IPS-15b (cell line): ENCODE measurements around the gene CLDN5.

Experiments used
- H3K27me3 ChIP-seq: one replicate; pipeline ENCODE4 v1.6.1; 2013; ENCODE audit warnings: low read length; ENCODE audit not compliant: control insufficient read depth, insufficient read depth
- H3K36me3 ChIP-seq: one replicate; pipeline ENCODE4 v1.6.1; 2013; ENCODE audit warnings: low read length; ENCODE audit not compliant: control insufficient read depth, insufficient read depth
- H3K4me1 ChIP-seq: one replicate; pipeline ENCODE4 v1.6.1; 2013; ENCODE audit warnings: mild to moderate bottlenecking, low read length; ENCODE audit not compliant: control insufficient read depth, insufficient read depth
- H3K4me3 ChIP-seq: one replicate; pipeline ENCODE4 v1.5.1; 2013; ENCODE audit warnings: low read depth, low read length
- H3K9ac ChIP-seq: one replicate; pipeline ENCODE4 v1.6.1; 2013; ENCODE audit warnings: low read depth, mild to moderate bottlenecking, low read length
- H3K9me3 ChIP-seq: one replicate; pipeline ENCODE4 v1.6.1; 2013; ENCODE audit warnings: mild to moderate bottlenecking, low read length; ENCODE audit not compliant: control insufficient read depth, insufficient read depth

CLDN5 gene

GRCh38 chr22:19527321-19527721, 3.1 kb upstream of the CLDN5 start:
- peaks cover 19% of the 10 kb centered on the region for H3K27me3 ChIP-seq
- H3K4me3 ChIP-seq: no peak overlapping the region

GRCh38 chr22:19526702-19527111, 2.5 kb upstream of the CLDN5 start:
- Histone ChIP-seq H3K36me3 (no peaks in the 10 kb centered on the region), H3K27me3 (peaks cover 24% of the 10 kb centered on the region), H3K4me1 (peaks cover 4% of the 10 kb centered on the region), H3K4me3 (no peak overlapping the region), H3K9ac (no peak overlapping the region), H3K9me3 (no peaks in the 10 kb centered on the region)

More at GRCh38 chr22:19527321-19527721, 3.1 kb upstream of the CLDN5 start:
- H3K36me3 ChIP-seq: no peaks in the 10 kb centered on the region
- no peaks in the 10 kb centered on the region for H3K9me3 ChIP-seq
- H3K9ac ChIP-seq: no peak overlapping the region
- peaks cover 2% of the 10 kb centered on the region for H3K4me1 ChIP-seq

GRCh38 chr22:19526076-19526701, 2.0 kb upstream of the CLDN5 start:
- H3K4me1 ChIP-seq: peaks cover 4% of the 10 kb centered on the region
- H3K36me3 ChIP-seq: peaks cover 3% of the 10 kb centered on the region
- H3K27me3 ChIP-seq: peaks cover 24% of the 10 kb centered on the region
- no peak overlapping the region for H3K4me3 ChIP-seq
- no peak overlapping the region for H3K9ac ChIP-seq
- no peaks in the 10 kb centered on the region for H3K9me3 ChIP-seq

GRCh38 chr22:19525666-19526065, 1.5 kb upstream of the CLDN5 start:
- Histone ChIP-seq H3K27me3 (peaks cover 24% of the 10 kb centered on the region), H3K9ac (no peak overlapping the region), H3K36me3 (peaks cover 3% of the 10 kb centered on the region), H3K4me3 (no peak overlapping the region), H3K9me3 (no peaks in the 10 kb centered on the region), H3K4me1 (peaks cover 4% of the 10 kb centered on the region)

- peaks cover 24% of the 10 kb centered on the region for H3K27me3 ChIP-seq
- peak overlapping the region; percentile 66 for H3K4me3 ChIP-seq
Observed at GRCh38 chr22:19525116-19525660, 978 bp upstream of the CLDN5 start.

GRCh38 chr22:19523240-19524169, 705 bp downstream of the CLDN5 start:
- H3K9me3 ChIP-seq: no peaks in the 10 kb centered on the region

More at GRCh38 chr22:19525116-19525660, 978 bp upstream of the CLDN5 start:
- peaks cover 4% of the 10 kb centered on the region for H3K4me1 ChIP-seq
- no peaks in the 10 kb centered on the region for H3K9me3 ChIP-seq
- no peak overlapping the region for H3K9ac ChIP-seq
- peaks cover 3% of the 10 kb centered on the region for H3K36me3 ChIP-seq

GRCh38 chr22:19522881-19523239, 1.4 kb downstream of the CLDN5 start:
- Histone ChIP-seq H3K36me3 (peaks cover 3% of the 10 kb centered on the region), H3K9me3 (no peaks in the 10 kb centered on the region), H3K9ac (no peak overlapping the region), H3K27me3 (peaks cover 24% of the 10 kb centered on the region), H3K4me1 (peaks cover 4% of the 10 kb centered on the region), H3K4me3 (peak overlapping the region; percentile 66)

More at GRCh38 chr22:19523240-19524169, 705 bp downstream of the CLDN5 start:
- H3K27me3 ChIP-seq: peaks cover 24% of the 10 kb centered on the region
- peak overlapping the region; percentile 66 for H3K4me3 ChIP-seq
- peaks cover 4% of the 10 kb centered on the region for H3K4me1 ChIP-seq
- H3K36me3 ChIP-seq: peaks cover 3% of the 10 kb centered on the region
- peak overlapping the region; percentile 16 for H3K9ac ChIP-seq

- Histone ChIP-seq H3K9me3 (no peaks in the 10 kb centered on the region), H3K4me3 (peak overlapping the region; percentile 66), H3K4me1 (peaks cover 4% of the 10 kb centered on the region), H3K27me3 (peaks cover 24% of the 10 kb centered on the region), H3K36me3 (peaks cover 4% of the 10 kb centered on the region), H3K9ac (no peak overlapping the region)
Observed at GRCh38 chr22:19522190-19522880, 1.9 kb downstream of the CLDN5 start.

GRCh38 chr22:19520566-19521305, 3.5 kb downstream of the CLDN5 start:
- Histone ChIP-seq H3K27me3 (peaks cover 24% of the 10 kb centered on the region), H3K4me3 (no peak overlapping the region), H3K4me1 (peaks cover 4% of the 10 kb centered on the region), H3K36me3 (peaks cover 16% of the 10 kb centered on the region), H3K9ac (no peak overlapping the region), H3K9me3 (no peaks in the 10 kb centered on the region)

GRCh38 chr22:19520007-19520406, 4.2 kb downstream of the CLDN5 start:
- Histone ChIP-seq H3K4me1 (peaks cover 4% of the 10 kb centered on the region), H3K9me3 (no peaks in the 10 kb centered on the region), H3K36me3 (peaks cover 24% of the 10 kb centered on the region), H3K27me3 (peaks cover 20% of the 10 kb centered on the region), H3K4me3 (no peak overlapping the region), H3K9ac (no peak overlapping the region)
